Caco-2 (cell line): Measurements from ENCODE around the gene SLC27A3. TPM values are rescaled to one million over a fixed set of nuclear protein-coding genes. Genes with fewer than 3 reads are reported as not detected.

Experiments used
- BruUV-seq: library from RNA; stranded (reverse); fragments of 400-500 nt; replicated peaks from 2 replicates; lab custom pipeline; 2021; lab: Mats Ljungman, UMichigan
- CTCF ChIA-PET: fragments of 300-600 bp; sonication (Branson Sonifier 250); formaldehyde crosslinking; loops from one replicate; lab custom pipeline; 2022; ENCODE audit warnings: antibody characterized with exemption; lab: Charles Lee
- POLR2A ChIA-PET: fragments of 300-600 bp; sonication (Branson Sonifier 250); formaldehyde crosslinking; loops from one replicate; lab custom pipeline; 2022; ENCODE audit warnings: antibody characterized with exemption; lab: Charles Lee
- DNase-seq, 2 experiments: peaks; one replicate each; pipeline versions ENCODE4 v3.0.0 to v3.0.0-alpha.2; 2020 to 2022
- H3K27me3 ChIP-seq: replicated peaks from 2 replicates; pipeline ENCODE4 v1.6.0; 2011; ENCODE audit warnings: low read length; ENCODE audit not compliant: control insufficient read depth, insufficient read depth
- H3K36me3 ChIP-seq: 2 replicates; pipeline ENCODE4 v1.5.1; 2011; ENCODE audit warnings: low read length; ENCODE audit not compliant: control insufficient read depth, insufficient read depth
- H3K4me1 ChIP-seq: fragments of 250-450 bp; sonication (Bioruptor Pico); 2 replicates; pipeline ENCODE4 v1.5.1; 2020; ENCODE audit warnings: mild to moderate bottlenecking
- H3K4me3 ChIP-seq: 2 replicates; pipeline ENCODE4 v1.5.1; 2011; ENCODE audit warnings: low read depth, mild to moderate bottlenecking, control low read depth, low read length
- H3K9me3 ChIP-seq: fragments of 250-450 bp; sonication (Bioruptor Pico); 2 replicates; pipeline ENCODE4 v1.5.1; 2020; ENCODE audit warnings: mild to moderate bottlenecking, moderate library complexity
- H3K27ac Mint-ChIP-seq: one replicate; pipeline ENCODE4 v1.8.0; 2022; ENCODE audit warnings: mixed read lengths; ENCODE audit not compliant: unreplicated experiment
- H3K27me3 Mint-ChIP-seq: one replicate; pipeline ENCODE4 v1.8.0; 2022; ENCODE audit warnings: mixed read lengths; ENCODE audit not compliant: insufficient read depth, unreplicated experiment
- H3K36me3 Mint-ChIP-seq: one replicate; pipeline ENCODE4 v1.8.0; 2022; ENCODE audit warnings: mild to moderate bottlenecking, mixed read lengths; ENCODE audit not compliant: insufficient read depth, unreplicated experiment
- H3K4me1 Mint-ChIP-seq: one replicate; pipeline ENCODE4 v1.8.0; 2022; ENCODE audit warnings: low read depth, mixed read lengths; ENCODE audit not compliant: unreplicated experiment
- H3K4me3 Mint-ChIP-seq: one replicate; pipeline ENCODE4 v1.8.0; 2022; ENCODE audit warnings: mild to moderate bottlenecking, moderate library complexity, mixed read lengths; ENCODE audit not compliant: unreplicated experiment
- H3K9me3 Mint-ChIP-seq: one replicate; pipeline ENCODE4 v1.8.0; 2022; ENCODE audit warnings: mixed read lengths; ENCODE audit not compliant: unreplicated experiment
- CTCF ChIP-seq, 2 experiments: fragments of 200-600 bp in 1 of 2; IDR thresholded peaks; 1 replicate in 1 of 2; 2 replicates in 1 of 2; pipeline versions ENCODE4 v1.5.1 to v1.8.0; 2011 to 2022; ENCODE audit warnings: antibody characterized with exemption in 1 of 2, control low read depth in 1 of 2, inconsistent platforms in 1 of 2, low read depth in 1 of 2, low read length in 1 of 2, mild to moderate bottlenecking in 1 of 2, moderate library complexity in 1 of 2; ENCODE audit not compliant: insufficient read depth in 1 of 2, severe bottlenecking in 1 of 2, unreplicated experiment in 1 of 2
- intact Hi-C: fragments of 100-400 bp; cut with micrococcal nuclease; formaldehyde crosslinking; loops from one replicate; pipeline ENCODE4 v1.10.0; 2022; ENCODE audit not compliant: unreplicated experiment
- total RNA-seq: library from RNA; stranded (reverse); gene quantifications from 2 replicates; pipeline ENCODE4 v1.2.3, GENCODE V29; 2022

Gene SLC27A3
- total RNA-seq, 1 experiment from 2014 or later: 22.8 TPM

GRCh38 chr1:153768316-153769181 is 6.7 kb upstream of the SLC27A3 start:
- Histone ChIP-seq H3K4me3 (no peak overlapping the region), H3K4me1 (peaks cover 19% of the 10 kb centered on the region), H3K9me3 (no peaks in the 10 kb centered on the region), H3K36me3 (peaks cover 4% of the 10 kb centered on the region), H3K27me3 (no peaks in the 10 kb centered on the region)
- intact Hi-C loops: loop anchor here (2.0 kb wide), 2 partner anchors 20 to 92 kb away; no protein-coding TSS in a partner anchor
- peaks cover 32% of the 10 kb centered on the region for H3K4me1 Mint-ChIP-seq
- TSS peak; percentile 31 for BruUV-seq
- POLR2A ChIA-PET: interaction anchor here (0.7 to 1.0 kb wide), 3 partner anchors 15 to 141 kb away, joined by 3 to 6 read pairs (median 4); partner anchors contain the start of genes INTS3 and S100A13
- no peaks in the 10 kb centered on the region for H3K27me3 Mint-ChIP-seq
- no peaks in the 10 kb centered on the region for H3K9me3 Mint-ChIP-seq
- CTCF ChIA-PET: interaction anchor here (0.5 to 0.6 kb wide), 2 partner anchors 10 to 94 kb away, joined by 3 to 4 read pairs; no protein-coding TSS in a partner anchor
- peak overlapping the region; percentile 52 for H3K27ac Mint-ChIP-seq
- DNase-seq: peak; percentile 68 to 77
- TF ChIP-seq CTCF (IDR thresholded peaks at IDR 0.05; ENCODE audit: insufficient read depth in 1 of 2, low read depth in 1 of 2, low read length in 1 of 2, severe bottlenecking in 1 of 2, unreplicated experiment in 1 of 2): no peak
- H3K4me3 Mint-ChIP-seq: peak overlapping the region; percentile 3
- peaks cover 37% of the 10 kb centered on the region for H3K36me3 Mint-ChIP-seq

GRCh38 chr1:153769221-153769620 is 6.0 kb upstream of the SLC27A3 start:
- Mint-ChIP-seq H3K27ac (peak overlapping the region; percentile 52), H3K27me3 (no peaks in the 10 kb centered on the region), H3K4me3 (no peak overlapping the region), H3K36me3 (peaks cover 39% of the 10 kb centered on the region), H3K9me3 (no peaks in the 10 kb centered on the region), H3K4me1 (peaks cover 32% of the 10 kb centered on the region)
- BruUV-seq: no TSS peak
- Histone ChIP-seq H3K4me1 (peaks cover 19% of the 10 kb centered on the region), H3K27me3 (no peaks in the 10 kb centered on the region), H3K4me3 (no peak overlapping the region), H3K36me3 (peaks cover 4% of the 10 kb centered on the region), H3K9me3 (no peaks in the 10 kb centered on the region)
- ChIA-PET CTCF (no interaction called here), POLR2A (interaction anchor here (1.0 kb wide), 2 partner anchors 8 to 15 kb away, joined by 3 to 4 read pairs; no protein-coding TSS in a partner anchor)
- no peak for DNase-seq
- no peak for TF ChIP-seq CTCF (IDR thresholded peaks at IDR 0.05; ENCODE audit: insufficient read depth in 1 of 2, low read depth in 1 of 2, low read length in 1 of 2, severe bottlenecking in 1 of 2, unreplicated experiment in 1 of 2)
- intact Hi-C loops: loop anchor here (2.0 kb wide), 2 partner anchors 20 to 92 kb away; no protein-coding TSS in a partner anchor

- no peak overlapping the region for H3K4me3 Mint-ChIP-seq
- intact Hi-C loops: loop anchor here (10.0 kb wide), 1 partner anchor 256 kb away; no protein-coding TSS in a partner anchor
- no peak overlapping the region for H3K4me3 ChIP-seq
- H3K27me3 Mint-ChIP-seq: no peaks in the 10 kb centered on the region
- peaks cover 24% of the 10 kb centered on the region for H3K4me1 ChIP-seq
- peaks cover 32% of the 10 kb centered on the region for H3K4me1 Mint-ChIP-seq
- peaks cover 51% of the 10 kb centered on the region for H3K36me3 Mint-ChIP-seq
- BruUV-seq: no TSS peak
- ChIA-PET POLR2A (interaction anchor here (0.6 kb wide), 1 partner anchor 559 kb away, joined by 3 read pairs; no protein-coding TSS in a partner anchor), CTCF (no interaction called here)
- DNase-seq: no peak
- H3K27me3 ChIP-seq: no peaks in the 10 kb centered on the region
- TF ChIP-seq CTCF (IDR thresholded peaks at IDR 0.05; ENCODE audit: insufficient read depth in 1 of 2, low read depth in 1 of 2, low read length in 1 of 2, severe bottlenecking in 1 of 2, unreplicated experiment in 1 of 2): no peak
- no peaks in the 10 kb centered on the region for H3K9me3 Mint-ChIP-seq
- H3K9me3 ChIP-seq: no peaks in the 10 kb centered on the region
- H3K36me3 ChIP-seq: peaks cover 4% of the 10 kb centered on the region
- no peak overlapping the region for H3K27ac Mint-ChIP-seq
Observed at GRCh38 chr1:153770797-153771196, 4.4 kb upstream of the SLC27A3 start.
